HepG2 (cell line): Measurements from ENCODE around the gene CFAP97D1. TPM values are rescaled to one million over a fixed set of nuclear protein-coding genes. Genes with fewer than 3 reads are reported as not detected.

Experiments used
- ARNTL ChIP-seq: sonication (generic); formaldehyde crosslinking; IDR thresholded peaks from 2 replicates; pipeline ENCODE4 v1.4.0; 2020; ENCODE audit warnings: mild to moderate bottlenecking, missing genetic modification reagents
- ATF1 ChIP-seq: IDR thresholded peaks from 2 replicates; pipeline ENCODE4 v1.6.1; 2016; ENCODE audit warnings: mild to moderate bottlenecking, control low read depth
- ATF7-NPFF ChIP-seq: sonication (generic); formaldehyde crosslinking; IDR thresholded peaks from 2 replicates; pipeline ENCODE4 v1.8.1; 2023; ENCODE audit warnings: mild to moderate bottlenecking, low read depth, missing genetic modification reagents, moderate library complexity
- ETV5 ChIP-seq: IDR thresholded peaks from 2 replicates; pipeline ENCODE4 v1.6.1; 2018; ENCODE audit warnings: missing biosample characterization, missing genetic modification reagents, inconsistent platforms, borderline replicate concordance
- FOXK2 ChIP-seq: fragments of 450-650 bp; IDR thresholded peaks from 2 replicates; pipeline ENCODE4 v1.6.1; 2016
- KDM2A ChIP-seq: sonication (generic); formaldehyde crosslinking; IDR thresholded peaks from 2 replicates; pipeline ENCODE4 v1.4.0; 2020; ENCODE audit warnings: low read depth, missing genetic modification reagents, borderline replicate concordance
- KMT2A ChIP-seq: sonication (generic); formaldehyde crosslinking; IDR thresholded peaks from 2 replicates; pipeline ENCODE4 v1.4.0; 2020; ENCODE audit warnings: missing genetic modification reagents
- MED13 ChIP-seq: sonication (generic); formaldehyde crosslinking; IDR thresholded peaks from 2 replicates; pipeline ENCODE4 v1.5.0; 2020; ENCODE audit warnings: missing genetic modification reagents
- MED8 ChIP-seq: sonication (generic); formaldehyde crosslinking; IDR thresholded peaks from 2 replicates; pipeline ENCODE4 v1.8.1; 2023; ENCODE audit warnings: mild to moderate bottlenecking, missing genetic modification reagents; ENCODE audit not compliant: insufficient replicate concordance
- MTA3 ChIP-seq: sonication (generic); formaldehyde crosslinking; IDR thresholded peaks from 2 replicates; pipeline ENCODE4 v1.4.0; 2020; ENCODE audit warnings: missing genetic modification reagents
- NR2F1 ChIP-seq, 2 experiments: fragments of 450-650 bp in 1 of 2; formaldehyde crosslinking in 1 of 2; IDR thresholded peaks; 2 replicates each; pipeline versions ENCODE4 v1.5.0 to v1.6.1; 2016 to 2020; ENCODE audit warnings: mild to moderate bottlenecking in 1 of 2, missing compliant biosample characterization in 1 of 2, missing genetic modification reagents in 1 of 2, moderate library complexity in 1 of 2
- PAWR ChIP-seq: sonication (generic); formaldehyde crosslinking; IDR thresholded peaks from 2 replicates; pipeline ENCODE4 v1.4.0; 2020; ENCODE audit warnings: missing genetic modification reagents, mild to moderate bottlenecking, borderline replicate concordance
- PITX1 ChIP-seq: sonication (generic); formaldehyde crosslinking; IDR thresholded peaks from 2 replicates; pipeline ENCODE4 v1.5.1; 2020; ENCODE audit warnings: mild to moderate bottlenecking, missing genetic modification reagents
- TEAD3 ChIP-seq: optimal IDR thresholded peaks from 2 replicates; pipeline ENCODE3; 2016; ENCODE audit warnings: borderline replicate concordance
- ZBTB7B ChIP-seq: sonication (generic); formaldehyde crosslinking; IDR thresholded peaks from 2 replicates; pipeline ENCODE4 v1.4.0; 2020; ENCODE audit warnings: missing genetic modification reagents
- ZEB1 ChIP-seq: IDR thresholded peaks from 2 replicates; pipeline ENCODE4 v1.6.1; 2012; ENCODE audit warnings: mild to moderate bottlenecking, low read depth, inconsistent platforms; ENCODE audit not compliant: insufficient replicate concordance
- ZNF30 ChIP-seq: sonication (generic); formaldehyde crosslinking; IDR thresholded peaks from 2 replicates; pipeline ENCODE4 v1.5.0; 2020; ENCODE audit warnings: mild to moderate bottlenecking, missing genetic modification reagents
- ZNF441 ChIP-seq: sonication (generic); formaldehyde crosslinking; IDR thresholded peaks from 2 replicates; pipeline ENCODE4 v1.7.0; 2021; ENCODE audit warnings: missing genetic modification reagents, borderline replicate concordance
- ZNF672 ChIP-seq: sonication (generic); formaldehyde crosslinking; IDR thresholded peaks from 2 replicates; pipeline ENCODE4 v1.8.1; 2022; ENCODE audit warnings: missing genetic modification reagents
- ZNF720 ChIP-seq: sonication (generic); formaldehyde crosslinking; IDR thresholded peaks from 2 replicates; pipeline ENCODE4 v1.4.0; 2020; ENCODE audit warnings: missing genetic modification reagents
- ZSCAN21 ChIP-seq: sonication (generic); formaldehyde crosslinking; IDR thresholded peaks from 2 replicates; pipeline ENCODE4 v1.8.0; 2022; ENCODE audit warnings: mild to moderate bottlenecking, missing genetic modification reagents, moderate library complexity, borderline replicate concordance
- ZSCAN30 ChIP-seq: sonication (generic); formaldehyde crosslinking; IDR thresholded peaks from 2 replicates; pipeline ENCODE4 v1.5.0; 2020; ENCODE audit warnings: mild to moderate bottlenecking, missing genetic modification reagents
- polyA plus RNA-seq, 8 experiments: library from polyadenylated mRNA; depleted of rRNA in 3 of 8; stranded (reverse) in 7 of 8; unstranded in 1 of 8; fragments of >200 nt; fragmentation: Illumina TruSeq in 4 of 8; extraction: Trizol in 4 of 8; gene quantifications; 2 replicates each; pipeline versions ENCODE4 v1.2.1 to v1.2.3, GENCODE V29; 2011 to 2016; ENCODE audit warnings: low read depth in 4 of 8, missing spikeins in 1 of 8, mixed read lengths in 1 of 8; ENCODE audit not compliant: insufficient read depth in 1 of 8
- total RNA-seq, 5 experiments: library from RNA; depleted of rRNA; stranded (reverse); fragments of >200 nt; fragmentation: Illumina TruSeq; extraction: Trizol; gene quantifications; 2 replicates each; pipeline ENCODE4 v1.2.3, GENCODE V29; 2016; ENCODE audit warnings: low read depth in 1 of 5
- TF ChIP-seq, protein P1 (sequence below): sonication (generic); formaldehyde crosslinking; IDR thresholded peaks from 2 replicates; pipeline ENCODE4 v1.5.0; 2020; ENCODE audit warnings: missing genetic modification reagents
- TF ChIP-seq, protein P2 (sequence below): sonication (generic); formaldehyde crosslinking; IDR thresholded peaks from 2 replicates; pipeline ENCODE4 v1.5.1; 2020; ENCODE audit warnings: missing genetic modification reagents, mild to moderate bottlenecking, borderline replicate concordance
- TF ChIP-seq, protein P3 (sequence below): IDR thresholded peaks from 2 replicates; pipeline ENCODE4 v1.6.1; 2016; ENCODE audit warnings: low read depth, control low read depth
- TF ChIP-seq, protein P4 (sequence below): sonication (generic); formaldehyde crosslinking; IDR thresholded peaks from 2 replicates; pipeline ENCODE4 v1.9.0; 2021; ENCODE audit warnings: missing genetic modification reagents, borderline replicate concordance

The CFAP97D1 gene
- total and polyA plus RNA-seq, 2 of the 13 experiments (the other 11 are each of a cell fraction or from before 2014, with no cell fraction given), result 0.02 TPM; not detected in 1

DNA sequence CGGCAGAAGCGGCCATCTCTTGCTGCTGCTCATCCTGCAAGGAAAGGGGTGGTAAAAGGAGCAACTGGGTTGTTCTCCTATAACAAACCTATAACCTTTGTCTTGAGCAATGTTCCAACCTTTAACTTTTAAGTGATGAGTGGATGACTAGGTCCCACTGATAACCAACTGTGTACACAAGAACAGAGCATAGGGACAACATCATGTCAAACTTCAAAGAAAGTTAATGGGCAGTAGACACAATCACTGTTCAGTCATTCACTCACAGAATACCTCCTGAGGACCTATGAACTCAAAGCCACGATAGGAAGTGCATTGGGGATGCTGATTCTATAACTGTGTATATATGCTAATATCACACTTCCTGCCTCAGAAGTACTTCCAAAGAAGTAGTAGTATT lies 21.6 kb downstream of the CFAP97D1 start (continued):
- TF ChIP-seq, protein P1, sequence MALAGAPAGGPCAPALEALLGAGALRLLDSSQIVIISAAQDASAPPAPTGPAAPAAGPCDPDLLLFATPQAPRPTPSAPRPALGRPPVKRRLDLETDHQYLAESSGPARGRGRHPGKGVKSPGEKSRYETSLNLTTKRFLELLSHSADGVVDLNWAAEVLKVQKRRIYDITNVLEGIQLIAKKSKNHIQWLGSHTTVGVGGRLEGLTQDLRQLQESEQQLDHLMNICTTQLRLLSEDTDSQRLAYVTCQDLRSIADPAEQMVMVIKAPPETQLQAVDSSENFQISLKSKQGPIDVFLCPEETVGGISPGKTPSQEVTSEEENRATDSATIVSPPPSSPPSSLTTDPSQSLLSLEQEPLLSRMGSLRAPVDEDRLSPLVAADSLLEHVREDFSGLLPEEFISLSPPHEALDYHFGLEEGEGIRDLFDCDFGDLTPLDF (CRISPR knock-in tag), result no peak
- TF ChIP-seq ZNF441, result no peak
- TF ChIP-seq ARNTL (CRISPR knock-in tag), result peak; percentile 59; the same call in 1 of the 2 replicates
- no peak for TF ChIP-seq PAWR (CRISPR knock-in tag)
- peak; percentile 68 for TF ChIP-seq FOXK2
- no peak for TF ChIP-seq KDM2A (CRISPR knock-in tag)
- peak; percentile 92 for TF ChIP-seq TEAD3 (CRISPR knock-in tag)
- TF ChIP-seq, protein P2, sequence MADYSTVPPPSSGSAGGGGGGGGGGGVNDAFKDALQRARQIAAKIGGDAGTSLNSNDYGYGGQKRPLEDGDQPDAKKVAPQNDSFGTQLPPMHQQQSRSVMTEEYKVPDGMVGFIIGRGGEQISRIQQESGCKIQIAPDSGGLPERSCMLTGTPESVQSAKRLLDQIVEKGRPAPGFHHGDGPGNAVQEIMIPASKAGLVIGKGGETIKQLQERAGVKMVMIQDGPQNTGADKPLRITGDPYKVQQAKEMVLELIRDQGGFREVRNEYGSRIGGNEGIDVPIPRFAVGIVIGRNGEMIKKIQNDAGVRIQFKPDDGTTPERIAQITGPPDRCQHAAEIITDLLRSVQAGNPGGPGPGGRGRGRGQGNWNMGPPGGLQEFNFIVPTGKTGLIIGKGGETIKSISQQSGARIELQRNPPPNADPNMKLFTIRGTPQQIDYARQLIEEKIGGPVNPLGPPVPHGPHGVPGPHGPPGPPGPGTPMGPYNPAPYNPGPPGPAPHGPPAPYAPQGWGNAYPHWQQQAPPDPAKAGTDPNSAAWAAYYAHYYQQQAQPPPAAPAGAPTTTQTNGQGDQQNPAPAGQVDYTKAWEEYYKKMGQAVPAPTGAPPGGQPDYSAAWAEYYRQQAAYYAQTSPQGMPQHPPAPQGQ (CRISPR knock-in tag), result no peak
- TF ChIP-seq ETV5, result peak; percentile 95
- TF ChIP-seq, protein P3, sequence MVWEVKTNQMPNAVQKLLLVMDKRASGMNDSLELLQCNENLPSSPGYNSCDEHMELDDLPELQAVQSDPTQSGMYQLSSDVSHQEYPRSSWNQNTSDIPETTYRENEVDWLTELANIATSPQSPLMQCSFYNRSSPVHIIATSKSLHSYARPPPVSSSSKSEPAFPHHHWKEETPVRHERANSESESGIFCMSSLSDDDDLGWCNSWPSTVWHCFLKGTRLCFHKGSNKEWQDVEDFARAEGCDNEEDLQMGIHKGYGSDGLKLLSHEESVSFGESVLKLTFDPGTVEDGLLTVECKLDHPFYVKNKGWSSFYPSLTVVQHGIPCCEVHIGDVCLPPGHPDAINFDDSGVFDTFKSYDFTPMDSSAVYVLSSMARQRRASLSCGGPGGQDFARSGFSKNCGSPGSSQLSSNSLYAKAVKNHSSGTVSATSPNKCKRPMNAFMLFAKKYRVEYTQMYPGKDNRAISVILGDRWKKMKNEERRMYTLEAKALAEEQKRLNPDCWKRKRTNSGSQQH, result no peak
- 0 out of 2 replicates have a peak, but pooled peaks have one; percentile 48 for TF ChIP-seq ATF1 (CRISPR knock-in tag)
- TF ChIP-seq MED13, result no peak
- TF ChIP-seq ZNF30 (CRISPR knock-in tag), result no peak
- no peak for TF ChIP-seq MED8 (CRISPR knock-in tag)
- TF ChIP-seq KMT2A (CRISPR knock-in tag), result no peak
- no peak for TF ChIP-seq MTA3
- TF ChIP-seq ZSCAN30 (CRISPR knock-in tag), result no peak
- TF ChIP-seq, protein P4, sequence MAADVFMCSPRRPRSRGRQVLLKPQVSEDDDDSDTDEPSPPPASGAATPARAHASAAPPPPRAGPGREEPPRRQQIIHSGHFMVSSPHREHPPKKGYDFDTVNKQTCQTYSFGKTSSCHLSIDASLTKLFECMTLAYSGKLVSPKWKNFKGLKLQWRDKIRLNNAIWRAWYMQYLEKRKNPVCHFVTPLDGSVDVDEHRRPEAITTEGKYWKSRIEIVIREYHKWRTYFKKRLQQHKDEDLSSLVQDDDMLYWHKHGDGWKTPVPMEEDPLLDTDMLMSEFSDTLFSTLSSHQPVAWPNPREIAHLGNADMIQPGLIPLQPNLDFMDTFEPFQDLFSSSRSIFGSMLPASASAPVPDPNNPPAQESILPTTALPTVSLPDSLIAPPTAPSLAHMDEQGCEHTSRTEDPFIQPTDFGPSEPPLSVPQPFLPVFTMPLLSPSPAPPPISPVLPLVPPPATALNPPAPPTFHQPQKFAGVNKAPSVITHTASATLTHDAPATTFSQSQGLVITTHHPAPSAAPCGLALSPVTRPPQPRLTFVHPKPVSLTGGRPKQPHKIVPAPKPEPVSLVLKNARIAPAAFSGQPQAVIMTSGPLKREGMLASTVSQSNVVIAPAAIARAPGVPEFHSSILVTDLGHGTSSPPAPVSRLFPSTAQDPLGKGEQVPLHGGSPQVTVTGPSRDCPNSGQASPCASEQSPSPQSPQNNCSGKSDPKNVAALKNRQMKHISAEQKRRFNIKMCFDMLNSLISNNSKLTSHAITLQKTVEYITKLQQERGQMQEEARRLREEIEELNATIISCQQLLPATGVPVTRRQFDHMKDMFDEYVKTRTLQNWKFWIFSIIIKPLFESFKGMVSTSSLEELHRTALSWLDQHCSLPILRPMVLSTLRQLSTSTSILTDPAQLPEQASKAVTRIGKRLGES, result no peak
- no peak; the same call in 1 of the 2 replicates for TF ChIP-seq ZBTB7B (CRISPR knock-in tag)
- TF ChIP-seq NR2F1 (CRISPR knock-in tag; IDR thresholded peaks at IDR 0.05), result peak; percentile 76 to 98
- TF ChIP-seq ZSCAN21 (CRISPR knock-in tag), result no peak
- TF ChIP-seq ZEB1, result peak; percentile 55
- TF ChIP-seq ATF7-NPFF (CRISPR knock-in tag), result no peak
- no peak for TF ChIP-seq ZNF672 (CRISPR knock-in tag)
- TF ChIP-seq PITX1, result peak; percentile 76; the same call in 1 of the 2 replicates
- TF ChIP-seq ZNF720, result no peak
